Osteoblast (primary cell): ENCODE measurements around the gene KLRC4. TPM values are rescaled to one million over a fixed set of nuclear protein-coding genes. Genes with fewer than 3 reads are reported as not detected.
"Not testable (repeated sequence)": the region's sequence is repeated elsewhere in the genome, so short reads cannot be mapped to it uniquely, and the experiment has no call there.

Experiments used
- DNase-seq: peaks from one replicate; pipeline ENCODE4 v3.0.0; 2011; ENCODE audit warnings: low spot score, mixed read lengths; ENCODE audit not compliant: insufficient read length; ENCODE audit errors: missing footprints
- H2AFZ ChIP-seq: 2 replicates; pipeline ENCODE4 v1.6.0; 2011; ENCODE audit warnings: mild to moderate bottlenecking, low read length
- H3K27ac ChIP-seq: 2 replicates; pipeline ENCODE4 v1.5.1; 2011; ENCODE audit warnings: mild to moderate bottlenecking, low read depth, low read length, moderate library complexity
- H3K27me3 ChIP-seq: 2 replicates; pipeline ENCODE4 v1.6.0; 2012; ENCODE audit warnings: mild to moderate bottlenecking, control low read depth, inconsistent platforms, low read length, moderate library complexity; ENCODE audit not compliant: insufficient read depth
- H3K36me3 ChIP-seq: 2 replicates; pipeline ENCODE4 v1.5.1; 2011; ENCODE audit warnings: mild to moderate bottlenecking, low read length, control low read depth, moderate library complexity; ENCODE audit not compliant: insufficient read depth
- H3K4me1 ChIP-seq: 2 replicates; pipeline ENCODE4 v1.5.1; 2011; ENCODE audit warnings: mild to moderate bottlenecking, low read length, control low read depth, moderate library complexity; ENCODE audit not compliant: insufficient read depth
- H3K4me2 ChIP-seq: 2 replicates; pipeline ENCODE4 v1.6.0; 2011; ENCODE audit warnings: mild to moderate bottlenecking, low read length; ENCODE audit not compliant: insufficient read depth
- H3K4me3 ChIP-seq: fragments of 200-600 bp; sonication (generic); 3 replicates; pipeline ENCODE4 v1.5.1; 2012; ENCODE audit warnings: mild to moderate bottlenecking, low read length, inconsistent platforms; ENCODE audit not compliant: insufficient read depth
- H3K79me2 ChIP-seq: 2 replicates; pipeline ENCODE4 v1.6.0; 2012; ENCODE audit warnings: mild to moderate bottlenecking, low read length, control low read depth, inconsistent platforms; ENCODE audit not compliant: insufficient read depth
- H3K9me3 ChIP-seq: 2 replicates; pipeline ENCODE4 v1.5.1; 2011; ENCODE audit warnings: low read depth, low read length, control low read depth
- H4K20me1 ChIP-seq: 2 replicates; pipeline ENCODE4 v1.6.0; 2012; ENCODE audit warnings: mild to moderate bottlenecking, low read length, control low read depth; ENCODE audit not compliant: insufficient read depth
- CTCF ChIP-seq: IDR thresholded peaks from 2 replicates; pipeline ENCODE4 v1.5.1; 2011; ENCODE audit warnings: mild to moderate bottlenecking, low read depth, low read length, moderate library complexity; ENCODE audit errors: extremely low read depth
- total RNA-seq: library from RNA; depleted of rRNA; stranded (reverse); fragments of >200 nt; gene quantifications from 2 replicates; pipeline ENCODE4 v1.2.3, GENCODE V29; 2012

Gene KLRC4
- total RNA-seq, 1 donor: not detected

GRCh38 chr12:10395390-10395998 lies 14.1 kb downstream of the KLRC4 start:
- peak overlapping the region; percentile 33 for H3K4me3 ChIP-seq
- no peaks in the 10 kb centered on the region for H3K36me3 ChIP-seq
- H2AFZ ChIP-seq: peak overlapping the region; percentile 76
- no peaks in the 10 kb centered on the region for H3K79me2 ChIP-seq
- no peaks in the 10 kb centered on the region for H3K27me3 ChIP-seq
- peak; percentile 78 for DNase-seq
- no peak for TF ChIP-seq CTCF
- peaks cover 13% of the 10 kb centered on the region for H3K4me1 ChIP-seq
- H3K27ac ChIP-seq: peak overlapping the region; percentile 66
- H3K4me2 ChIP-seq: peak overlapping the region; percentile 70
- no peaks in the 10 kb centered on the region for H3K9me3 ChIP-seq
- no peaks in the 10 kb centered on the region for H4K20me1 ChIP-seq

GRCh38 chr12:10394531-10395152 lies 14.9 kb downstream of the KLRC4 start:
- Histone ChIP-seq H3K27ac (peak overlapping the region; percentile 66), H3K4me1 (peaks cover 13% of the 10 kb centered on the region)
- H3K9me3 ChIP-seq, H3K27me3 ChIP-seq, DNase-seq, H3K36me3 ChIP-seq, H3K79me2 ChIP-seq, H3K4me2 ChIP-seq, H2AFZ ChIP-seq, H4K20me1 ChIP-seq, H3K4me3 ChIP-seq: not testable (repeated sequence)

- peaks cover 13% of the 10 kb centered on the region for H3K4me1 ChIP-seq
- DNase-seq: no peak
- H3K9me3 ChIP-seq: no peaks in the 10 kb centered on the region
- no peaks in the 10 kb centered on the region for H3K27me3 ChIP-seq
- no peaks in the 10 kb centered on the region for H3K79me2 ChIP-seq
- H4K20me1 ChIP-seq: no peaks in the 10 kb centered on the region
- no peak overlapping the region for H2AFZ ChIP-seq
- no peak overlapping the region for H3K4me3 ChIP-seq
- H3K36me3 ChIP-seq: no peaks in the 10 kb centered on the region
- TF ChIP-seq CTCF: no peak
- no peak overlapping the region for H3K4me2 ChIP-seq
- no peak overlapping the region for H3K27ac ChIP-seq
Observed at GRCh38 chr12:10393291-10393690, 16.3 kb downstream of the KLRC4 start.

- DNase-seq: peak; percentile 50
- no peak overlapping the region for H3K4me3 ChIP-seq
- no peaks in the 10 kb centered on the region for H3K9me3 ChIP-seq
- no peaks in the 10 kb centered on the region for H3K27me3 ChIP-seq
- H2AFZ ChIP-seq: no peak overlapping the region
- H3K27ac ChIP-seq: no peak overlapping the region
- H4K20me1 ChIP-seq: no peaks in the 10 kb centered on the region
- H3K4me2 ChIP-seq: peak overlapping the region; percentile 42
- TF ChIP-seq CTCF: no peak
- peaks cover 13% of the 10 kb centered on the region for H3K4me1 ChIP-seq
- no peaks in the 10 kb centered on the region for H3K79me2 ChIP-seq
- H3K36me3 ChIP-seq: no peaks in the 10 kb centered on the region
Observed at GRCh38 chr12:10392394-10392930, 17.1 kb downstream of the KLRC4 start.

- not testable (repeated sequence) for H3K79me2 ChIP-seq, H3K9me3 ChIP-seq, H2AFZ ChIP-seq, H4K20me1 ChIP-seq, H3K4me3 ChIP-seq, H3K4me2 ChIP-seq, H3K27me3 ChIP-seq, H3K36me3 ChIP-seq, DNase-seq, H3K27ac ChIP-seq
- H3K4me1 ChIP-seq: peaks cover 13% of the 10 kb centered on the region
Observed at GRCh38 chr12:10390991-10391390, 18.6 kb downstream of the KLRC4 start.
